HG02970 (cell line): ENCODE measurements around the gene KRT6C.
"Not testable (repeated sequence)": the region's sequence is repeated elsewhere in the genome, so short reads cannot be mapped to it uniquely, and the experiment has no call there.

ENCODE experiments used
- ATAC-seq: cut with Tn5 transposase; IDR thresholded peaks from one replicate; pipeline ENCODE4 v1.9.1; 2021; ENCODE audit warnings: mild to moderate bottlenecking, moderate library complexity, moderate number of reproducible peaks; ENCODE audit not compliant: unreplicated experiment, low FRiP score

The KRT6C gene

GRCh38 chr12:52500574-52500973 lies 27.0 kb upstream of the KRT6C start:
- ATAC-seq, result not testable (repeated sequence)

GRCh38 chr12:52499806-52500560 lies 26.4 kb upstream of the KRT6C start:
- no peak for ATAC-seq

- no peak for ATAC-seq
Observed at GRCh38 chr12:52498946-52499345, 25.3 kb upstream of the KRT6C start.

- ATAC-seq, result no peak
Observed at GRCh38 chr12:52497975-52498374, 24.4 kb upstream of the KRT6C start.

GRCh38 chr12:52496590-52497071 lies 23.0 kb upstream of the KRT6C start:
- no peak for ATAC-seq

GRCh38 chr12:52496054-52496453 lies 22.4 kb upstream of the KRT6C start:
- ATAC-seq, result no peak

GRCh38 chr12:52495389-52495788 lies 21.8 kb upstream of the KRT6C start:
- no peak for ATAC-seq

- ATAC-seq, result no peak
Observed at GRCh38 chr12:52494518-52494917, 20.9 kb upstream of the KRT6C start.

- no peak for ATAC-seq
Observed at GRCh38 chr12:52494100-52494499, 20.5 kb upstream of the KRT6C start.

GRCh38 chr12:52493172-52493571 lies 19.6 kb upstream of the KRT6C start, which contains the start of gene KRT6A:
Gene KRT6A (minus strand): TSS chr12:52493257. CDS start chr12:52493188, 69 bp downstream.
- ATAC-seq, result no peak

GRCh38 chr12:52492405-52492804 lies 18.8 kb upstream of the KRT6C start:
- ATAC-seq, result not testable (repeated sequence)

- ATAC-seq, result not testable (repeated sequence)
Observed at GRCh38 chr12:52491495-52491894, 17.9 kb upstream of the KRT6C start.

GRCh38 chr12:52488736-52489135 lies 15.1 kb upstream of the KRT6C start:
- no peak for ATAC-seq

- not testable (repeated sequence) for ATAC-seq
Observed at GRCh38 chr12:52487744-52488443, 14.3 kb upstream of the KRT6C start.

- no peak for ATAC-seq
Observed at GRCh38 chr12:52487211-52487610, 13.6 kb upstream of the KRT6C start.

GRCh38 chr12:52486166-52487105 lies 12.8 kb upstream of the KRT6C start:
- ATAC-seq, result no peak

- no peak for ATAC-seq
Observed at GRCh38 chr12:52480073-52480472, 6.5 kb upstream of the KRT6C start.

- ATAC-seq, result no peak
Observed at GRCh38 chr12:52477651-52478050, 4.0 kb upstream of the KRT6C start.

- no peak for ATAC-seq
Observed at GRCh38 chr12:52474212-52474611, 607 bp upstream of the KRT6C start.

- ATAC-seq, result no peak
Observed at GRCh38 chr12:52469853-52470252, 3.8 kb downstream of the KRT6C start.

- ATAC-seq, result no peak
Observed at GRCh38 chr12:52464897-52465296, 8.7 kb downstream of the KRT6C start.
